NCI-H146 treated with DMSO at 0.1 percent for 48 hours (cell line): ENCODE data around the gene PRSS21.

ENCODE experiments used
- DNase-seq: peaks from one replicate; lab custom pipeline; 2025; ENCODE audit not compliant: unreplicated experiment; lab: John Stamatoyannopoulos, UW

Gene PRSS21

GRCh38 chr16:2816751-2817339 is at the start of gene PRSS21:
TSS of gene PRSS21 (plus strand) at chr16:2817237. CDS start at chr16:2817269, 32 bp downstream.
- no peak for DNase-seq

GRCh38 chr16:2767891-2768290 is 49.1 kb upstream of the PRSS21 start:
- no peak for DNase-seq

- no peak for DNase-seq
Measured at GRCh38 chr16:2768403-2769089, 48.5 kb upstream of the PRSS21 start.

GRCh38 chr16:2769100-2769529 is 47.9 kb upstream of the PRSS21 start:
- DNase-seq: no peak

GRCh38 chr16:2769675-2770056 is 47.4 kb upstream of the PRSS21 start:
- no peak for DNase-seq

GRCh38 chr16:2770057-2770951 is 46.7 kb upstream of the PRSS21 start:
- no peak for DNase-seq

- no peak for DNase-seq
Measured at GRCh38 chr16:2771496-2772402, 45.3 kb upstream of the PRSS21 start.

GRCh38 chr16:2773188-2773968 is 43.7 kb upstream of the PRSS21 start:
- no peak for DNase-seq

- no peak for DNase-seq
Measured at GRCh38 chr16:2774161-2774891, 42.7 kb upstream of the PRSS21 start.

- no peak for DNase-seq
Measured at GRCh38 chr16:2775131-2775716, 41.8 kb upstream of the PRSS21 start.

GRCh38 chr16:2775765-2776499 is 41.1 kb upstream of the PRSS21 start:
- no peak for DNase-seq

- DNase-seq: no peak
Measured at GRCh38 chr16:2776500-2777139, 40.4 kb upstream of the PRSS21 start.

GRCh38 chr16:2777231-2777902 is 39.7 kb upstream of the PRSS21 start, which contains the start of gene ELOB:
TSS of gene ELOB (minus strand) at chr16:2777280. CDS start at chr16:2777239, 41 bp downstream.
- DNase-seq: peak; percentile 74

- DNase-seq: peak; percentile 10
Measured at GRCh38 chr16:2777903-2778629, 39.0 kb upstream of the PRSS21 start.

- no peak for DNase-seq
Measured at GRCh38 chr16:2778630-2778958, 38.4 kb upstream of the PRSS21 start.

GRCh38 chr16:2779151-2779920 is 37.7 kb upstream of the PRSS21 start:
- DNase-seq: no peak
